OCI-LY7 (cell line): Measurements from ENCODE around the gene NSMCE4A.
"Not testable (repeated sequence)": the region's sequence is repeated elsewhere in the genome, so short reads cannot be mapped to it uniquely, and the experiment has no call there.

Experiments
- EZH2phosphoT487 ChIP-seq: fragments of 200-600 bp; sonication (generic); IDR thresholded peaks from 2 replicates; pipeline ENCODE4 v1.6.1; 2018; ENCODE audit warnings: low read depth, borderline replicate concordance, mild to moderate bottlenecking, mixed run types, antibody characterized with exemption, low read length, moderate library complexity, mixed read lengths
- TF ChIP-seq, protein P1 (sequence below): fragments of 200-600 bp; sonication (generic); conservative IDR thresholded peaks from 2 replicates; pipeline ENCODE4 v1.5.1; 2014; ENCODE audit warnings: mild to moderate bottlenecking, antibody characterized with exemption, low read length, moderate library complexity, mixed read lengths

DNA sequence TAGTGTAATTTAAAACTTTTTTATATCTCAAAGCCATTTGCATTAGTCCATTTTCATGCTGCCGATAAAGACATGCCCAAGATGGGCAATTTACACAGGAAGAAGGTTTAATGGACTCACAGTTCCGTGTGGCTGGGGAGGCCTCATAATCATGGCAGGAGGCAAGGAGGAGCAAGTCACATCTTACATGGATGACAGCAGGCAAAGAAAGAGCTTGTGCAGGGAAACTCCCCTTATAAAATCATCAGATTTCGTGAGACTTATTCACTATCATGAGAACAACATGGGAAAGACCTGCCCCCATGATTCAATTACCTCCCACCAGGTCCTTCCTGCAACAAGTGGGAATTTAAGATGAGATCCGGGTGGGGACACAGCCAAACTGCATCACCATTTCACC is 16.7 kb upstream of the NSMCE4A start:
- TF ChIP-seq, protein P1, sequence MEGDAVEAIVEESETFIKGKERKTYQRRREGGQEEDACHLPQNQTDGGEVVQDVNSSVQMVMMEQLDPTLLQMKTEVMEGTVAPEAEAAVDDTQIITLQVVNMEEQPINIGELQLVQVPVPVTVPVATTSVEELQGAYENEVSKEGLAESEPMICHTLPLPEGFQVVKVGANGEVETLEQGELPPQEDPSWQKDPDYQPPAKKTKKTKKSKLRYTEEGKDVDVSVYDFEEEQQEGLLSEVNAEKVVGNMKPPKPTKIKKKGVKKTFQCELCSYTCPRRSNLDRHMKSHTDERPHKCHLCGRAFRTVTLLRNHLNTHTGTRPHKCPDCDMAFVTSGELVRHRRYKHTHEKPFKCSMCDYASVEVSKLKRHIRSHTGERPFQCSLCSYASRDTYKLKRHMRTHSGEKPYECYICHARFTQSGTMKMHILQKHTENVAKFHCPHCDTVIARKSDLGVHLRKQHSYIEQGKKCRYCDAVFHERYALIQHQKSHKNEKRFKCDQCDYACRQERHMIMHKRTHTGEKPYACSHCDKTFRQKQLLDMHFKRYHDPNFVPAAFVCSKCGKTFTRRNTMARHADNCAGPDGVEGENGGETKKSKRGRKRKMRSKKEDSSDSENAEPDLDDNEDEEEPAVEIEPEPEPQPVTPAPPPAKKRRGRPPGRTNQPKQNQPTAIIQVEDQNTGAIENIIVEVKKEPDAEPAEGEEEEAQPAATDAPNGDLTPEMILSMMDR: not testable (repeated sequence)
- not testable (repeated sequence) for TF ChIP-seq EZH2phosphoT487
